Stimulated activated CD8-positive, alpha-beta memory T cell treated with anti-CD3 and anti-CD28 coated beads, Interleukin-12 subunit alpha, Interleukin-12 subunit beta, amount 100 ng/mL, for 24 hours (primary cell): ENCODE results near the gene AKAP5.

Experiments
- DNase-seq: peaks from one replicate; pipeline ENCODE4 v3.0.0-alpha.2; 2020; ENCODE audit errors: extremely low read depth

AKAP5 gene

GRCh38 chr14:64465191-64465822, at the start of gene AKAP5:
Gene AKAP5 (plus strand): TSS chr14:64465499. CDS start chr14:64468395, 2,896 bp downstream.
- DNase-seq: peak; percentile 25

GRCh38 chr14:64416348-64416932, 48.9 kb upstream of the AKAP5 start:
- DNase-seq: no peak

- no peak for DNase-seq
These were observed 48.1 kb upstream of the AKAP5 start for GRCh38 chr14:64417055-64417770.

GRCh38 chr14:64417771-64418125, 47.6 kb upstream of the AKAP5 start:
- DNase-seq: no peak

GRCh38 chr14:64419003-64419402, 46.3 kb upstream of the AKAP5 start:
- no peak for DNase-seq

- DNase-seq: no peak
These were observed 44.1 kb upstream of the AKAP5 start for GRCh38 chr14:64421166-64421565.

GRCh38 chr14:64422005-64422404, 43.3 kb upstream of the AKAP5 start:
- no peak for DNase-seq

GRCh38 chr14:64422756-64423155, 42.5 kb upstream of the AKAP5 start:
- no peak for DNase-seq

GRCh38 chr14:64423987-64424386, 41.3 kb upstream of the AKAP5 start:
- no peak for DNase-seq

- DNase-seq: no peak
These were observed 30.8 kb upstream of the AKAP5 start for GRCh38 chr14:64434528-64434927.

GRCh38 chr14:64438181-64438841, 27.0 kb upstream of the AKAP5 start:
- no peak for DNase-seq

GRCh38 chr14:64439141-64439540, 26.2 kb upstream of the AKAP5 start:
- no peak for DNase-seq

- DNase-seq: no peak
These were observed 24.8 kb upstream of the AKAP5 start for GRCh38 chr14:64440494-64440893.

- DNase-seq: no peak
These were observed 22.9 kb upstream of the AKAP5 start for GRCh38 chr14:64442300-64442988.

GRCh38 chr14:64444140-64444539, 21.2 kb upstream of the AKAP5 start:
- DNase-seq: no peak

- no peak for DNase-seq
These were observed 20.1 kb upstream of the AKAP5 start for GRCh38 chr14:64444984-64445845.

GRCh38 chr14:64447876-64448670, 17.2 kb upstream of the AKAP5 start:
- no peak for DNase-seq

- no peak for DNase-seq
These were observed 15.0 kb upstream of the AKAP5 start for GRCh38 chr14:64450255-64450654.

- no peak for DNase-seq
These were observed 10.6 kb upstream of the AKAP5 start for GRCh38 chr14:64454671-64455070.

- no peak for DNase-seq
These were observed 5.7 kb upstream of the AKAP5 start for GRCh38 chr14:64459405-64460136.
